HS-27A (cell line): ENCODE data around the gene GABARAPL2.
A peak's percentile ranks its signal among the peaks of the same experiment; 100 is the strongest.

Experiments
- DNase-seq: peaks from one replicate; pipeline ENCODE4 v3.0.0-alpha.2; 2012; ENCODE audit warnings: low read depth, missing footprints

The GABARAPL2 gene

GRCh38 chr16:75555213-75555706, 10.9 kb upstream of the GABARAPL2 start:
- DNase-seq: peak; percentile 89

GRCh38 chr16:75555707-75556430, 10.3 kb upstream of the GABARAPL2 start, which contains the start of gene TMEM231:
Gene TMEM231 (minus strand): TSS chr16:75556252. CDS start chr16:75556209, 43 bp downstream.
- peak; percentile 72 for DNase-seq

GRCh38 chr16:75556431-75556950, 9.7 kb upstream of the GABARAPL2 start:
- DNase-seq: peak; percentile 24

GRCh38 chr16:75558846-75559401, 7.3 kb upstream of the GABARAPL2 start:
- DNase-seq: no peak

DNA sequence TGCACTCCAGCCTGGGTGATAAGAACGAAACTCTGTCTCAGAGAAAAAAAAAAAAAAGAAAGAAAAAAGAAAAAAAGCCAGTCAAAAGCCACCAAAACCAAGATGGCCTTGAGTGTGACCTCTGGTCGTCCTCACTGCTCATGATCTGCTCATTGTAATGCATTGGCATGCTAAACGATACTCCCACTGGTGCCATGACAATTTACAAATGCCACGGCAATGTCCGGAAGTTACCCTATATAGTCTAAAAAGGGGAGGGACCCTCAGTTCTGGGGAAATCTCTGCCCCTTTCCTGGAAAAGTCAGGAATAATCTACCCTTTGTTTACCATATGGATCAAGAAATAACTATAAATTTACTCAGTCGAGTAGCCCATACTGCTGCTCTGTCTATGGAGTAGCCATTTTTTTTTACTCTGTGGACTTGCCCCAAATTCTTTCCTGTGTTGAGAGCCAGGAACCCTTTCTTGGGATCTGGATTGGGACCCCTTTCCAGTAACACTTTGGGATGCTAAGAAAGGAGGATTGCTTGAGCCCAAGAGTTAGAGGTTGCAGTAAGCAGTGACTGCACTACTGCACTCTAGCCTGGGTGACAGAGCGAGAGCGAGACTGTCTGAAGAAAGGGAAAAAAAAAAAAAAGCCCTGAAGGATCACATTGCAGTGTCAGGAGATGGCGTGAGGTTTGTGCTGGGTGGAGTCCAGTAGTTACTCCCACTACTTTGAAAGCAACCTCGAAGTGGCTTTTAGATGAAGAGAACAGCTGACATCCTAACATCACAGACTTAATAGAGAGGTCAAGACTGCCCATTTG, 6.4 kb upstream of the GABARAPL2 start:
- peak; percentile 36 for DNase-seq

- no peak for DNase-seq
Observed at GRCh38 chr16:75565640-75566039, 539 bp upstream of the GABARAPL2 start.

DNA sequence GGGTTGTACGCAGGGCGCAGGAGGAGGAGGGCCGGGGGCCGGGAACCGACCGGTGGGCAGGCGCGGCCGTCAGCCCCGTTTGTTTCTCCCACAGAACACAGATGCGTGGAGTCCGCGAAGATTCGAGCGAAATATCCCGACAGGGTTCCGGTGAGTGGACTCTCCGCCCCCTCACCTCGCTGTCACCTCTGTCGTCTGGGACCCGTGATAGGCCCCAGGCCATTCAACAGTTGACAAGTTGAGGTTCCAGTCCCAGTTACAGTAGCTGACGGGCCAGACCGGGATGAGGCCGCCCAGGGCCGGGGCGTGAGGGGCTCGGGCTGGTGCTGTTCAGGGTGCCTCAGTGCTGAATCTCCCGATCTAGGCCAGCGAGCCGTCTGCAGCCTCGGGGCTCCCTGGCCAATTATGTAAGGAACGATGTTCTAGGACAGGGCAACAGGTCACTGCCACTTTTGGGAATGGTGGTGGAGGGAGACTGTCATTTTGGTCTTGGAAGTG, 628 bp downstream of the GABARAPL2 start:
- no peak for DNase-seq

- no peak for DNase-seq
Observed at GRCh38 chr16:75567911-75568310, 1.7 kb downstream of the GABARAPL2 start.

DNA sequence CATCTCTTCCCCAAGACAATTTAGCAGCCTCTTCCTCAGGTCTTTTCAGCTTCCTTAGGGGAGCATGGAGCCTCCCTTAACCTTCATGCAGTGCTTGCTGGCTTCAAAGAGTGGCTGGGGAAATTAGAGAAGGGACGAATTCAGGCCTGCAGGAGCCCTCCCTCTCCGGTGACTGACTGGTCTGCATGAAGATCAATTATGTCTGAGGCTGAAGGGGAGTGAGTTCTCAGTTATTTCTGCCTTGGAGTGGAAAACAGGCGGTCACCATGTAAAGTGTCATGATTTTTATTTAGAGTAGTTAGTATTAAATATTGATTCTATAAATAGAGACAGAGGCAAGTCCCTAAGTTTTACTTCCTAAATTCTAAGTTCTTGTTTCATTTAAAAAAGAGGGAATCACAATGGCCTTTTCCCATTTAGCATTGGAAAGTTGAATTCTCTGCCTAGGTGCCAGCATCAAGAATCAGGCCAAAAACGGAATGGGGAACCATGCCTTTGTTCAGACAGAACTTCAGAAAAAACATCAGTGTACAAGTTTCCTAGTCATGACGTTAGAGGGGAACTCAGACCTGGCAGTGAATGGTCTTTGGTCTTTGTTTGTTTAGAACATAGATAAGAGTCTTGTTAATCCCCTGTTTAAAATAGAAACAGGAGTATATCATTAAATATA, 4.4 kb downstream of the GABARAPL2 start:
- no peak for DNase-seq

- no peak for DNase-seq
Observed at GRCh38 chr16:75572864-75573542, 6.8 kb downstream of the GABARAPL2 start.

DNA sequence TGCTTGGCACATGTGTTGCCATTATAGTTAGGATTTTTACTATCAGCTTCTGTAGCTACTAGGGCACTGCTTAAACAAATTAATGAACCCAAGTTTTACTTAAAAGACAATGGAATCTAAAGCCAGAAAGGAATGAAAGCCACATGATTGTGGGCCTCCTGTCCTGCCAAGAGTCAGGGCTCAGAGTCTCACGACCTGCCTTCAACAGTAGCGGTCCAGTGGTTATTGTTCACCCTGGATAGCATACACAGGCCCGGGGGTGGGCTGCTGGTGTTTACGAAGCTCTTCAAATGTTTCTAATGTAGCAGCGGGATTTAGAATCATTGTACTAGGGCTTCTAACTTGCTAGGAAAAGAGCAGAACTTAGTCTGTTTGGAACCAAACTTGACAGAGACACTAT, 7.8 kb downstream of the GABARAPL2 start:
- DNase-seq: no peak

DNA sequence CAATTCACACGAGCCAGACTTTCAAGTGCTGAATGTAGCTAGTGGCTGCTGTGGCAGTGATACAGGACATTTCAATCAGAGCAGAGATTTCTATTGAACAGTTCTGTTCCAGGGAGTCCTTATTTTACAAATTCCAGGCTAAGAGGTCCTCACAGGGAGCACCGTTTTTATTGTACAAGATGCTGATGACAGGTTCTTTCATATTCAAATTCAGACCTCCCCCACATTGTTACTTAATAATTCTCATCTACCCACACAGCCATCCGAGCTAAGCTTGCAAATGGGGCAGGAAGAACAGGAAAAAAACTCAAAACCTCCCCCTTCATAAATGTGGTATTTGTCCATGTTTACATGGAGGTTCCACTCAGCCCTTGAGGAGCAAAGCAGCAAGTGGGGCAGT, 9.8 kb downstream of the GABARAPL2 start:
- DNase-seq: no peak

DNA sequence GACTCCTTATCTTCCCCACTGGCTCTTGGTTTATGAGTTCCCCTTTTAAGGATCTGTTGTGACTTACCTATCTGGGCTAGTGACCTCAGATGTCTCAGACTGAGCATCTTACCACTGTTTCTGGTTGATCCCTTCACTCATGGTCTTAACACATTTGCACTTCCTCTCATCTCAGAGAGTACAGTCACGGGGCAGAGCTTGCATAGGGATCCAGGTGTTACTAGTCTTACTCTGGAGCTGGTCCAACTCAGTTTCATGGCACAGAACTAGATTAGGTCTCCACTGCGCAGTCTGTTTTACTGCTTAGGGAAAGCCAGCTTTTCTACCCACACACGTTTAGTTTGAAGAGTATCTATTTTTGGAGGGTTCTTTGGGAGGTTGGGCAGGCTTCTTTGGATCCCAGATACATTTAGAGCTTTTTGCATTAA, 10.2 kb downstream of the GABARAPL2 start:
- no peak for DNase-seq

- no peak for DNase-seq
Observed at GRCh38 chr16:75578212-75578611, 12.0 kb downstream of the GABARAPL2 start.

- DNase-seq: no peak
Observed at GRCh38 chr16:75578725-75579124, 12.5 kb downstream of the GABARAPL2 start.

GRCh38 chr16:75579281-75579834, 13.2 kb downstream of the GABARAPL2 start:
- no peak for DNase-seq

DNA sequence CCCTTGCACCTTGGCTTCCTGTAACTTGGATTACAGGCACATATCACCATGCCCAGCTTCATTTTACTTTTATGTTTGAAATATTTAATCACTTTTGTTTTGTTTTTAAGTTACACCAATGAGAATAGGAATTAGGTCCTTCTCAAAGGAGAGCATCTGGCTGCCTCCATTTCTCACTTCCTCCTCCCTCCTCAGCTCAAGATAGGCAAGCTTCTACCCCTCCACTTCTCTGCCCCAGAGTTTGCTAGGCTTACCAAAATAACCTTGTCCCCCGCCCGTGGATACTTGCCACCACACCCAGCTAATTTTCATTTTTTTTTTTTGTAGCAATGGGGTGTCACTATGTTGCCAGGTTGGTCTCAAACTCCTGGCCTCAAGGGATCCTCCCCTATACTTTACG, 17.9 kb downstream of the GABARAPL2 start:
- no peak for DNase-seq

GRCh38 chr16:75588716-75589115, 22.5 kb downstream of the GABARAPL2 start:
- DNase-seq: no peak

- no peak for DNase-seq
Observed at GRCh38 chr16:75589306-75589705, 23.1 kb downstream of the GABARAPL2 start.

- no peak for DNase-seq
Observed at GRCh38 chr16:75590920-75591843, 25.0 kb downstream of the GABARAPL2 start.
